H9 (cell line): Measurements from ENCODE around the gene LDLRAP1. TPM values are rescaled to one million over a fixed set of nuclear protein-coding genes. Genes with fewer than 3 reads are reported as not detected.
A peak's percentile ranks its signal among the peaks of the same experiment; 100 is the strongest.

Source experiments
- DNase-seq: peaks from one replicate; pipeline ENCODE4 v3.0.0-alpha.2; 2017
- H2AFZ ChIP-seq: one replicate; pipeline ENCODE4 v1.6.1; 2013; ENCODE audit warnings: mild to moderate bottlenecking, low read length, control low read depth, moderate library complexity
- H2AK5ac ChIP-seq: 2 replicates; pipeline ENCODE4 v1.6.1; 2013; ENCODE audit warnings: low read length, control low read depth, mixed read lengths; ENCODE audit not compliant: insufficient read length
- H2BK120ac ChIP-seq: one replicate; pipeline ENCODE4 v1.6.1; 2013; ENCODE audit warnings: low read depth, mild to moderate bottlenecking, low read length, control low read depth, inconsistent platforms; ENCODE audit not compliant: poor library complexity, severe bottlenecking
- H2BK12ac ChIP-seq: 2 replicates; pipeline ENCODE4 v1.6.1; 2013; ENCODE audit warnings: low read length, control low read depth, mixed read lengths, low read depth; ENCODE audit not compliant: insufficient read length
- H2BK15ac ChIP-seq: 2 replicates; pipeline ENCODE4 v1.6.1; 2013; ENCODE audit warnings: low read depth, low read length, control low read depth
- H2BK20ac ChIP-seq: one replicate; pipeline ENCODE4 v1.6.1; 2013; ENCODE audit warnings: low read depth, mild to moderate bottlenecking, low read length, control low read depth, inconsistent platforms; ENCODE audit not compliant: poor library complexity, severe bottlenecking
- H2BK5ac ChIP-seq: 2 replicates; pipeline ENCODE4 v1.6.1; 2013; ENCODE audit warnings: low read length, control low read depth, mixed read lengths; ENCODE audit not compliant: insufficient read length
- H3K14ac ChIP-seq: 2 replicates; pipeline ENCODE4 v1.6.1; 2013; ENCODE audit warnings: low read length, control low read depth; ENCODE audit not compliant: insufficient read depth
- H3K18ac ChIP-seq: 2 replicates; pipeline ENCODE4 v1.6.1; 2013; ENCODE audit warnings: low read depth, mild to moderate bottlenecking, mixed read lengths, low read length, control low read depth; ENCODE audit not compliant: insufficient read length
- H3K23ac ChIP-seq: 2 replicates; pipeline ENCODE4 v1.6.1; 2013; ENCODE audit warnings: low read length, control low read depth, mixed read lengths, low read depth; ENCODE audit not compliant: insufficient read length
- H3K23me2 ChIP-seq: 2 replicates; pipeline ENCODE4 v1.6.1; 2013; ENCODE audit warnings: low read depth, mild to moderate bottlenecking, mixed read lengths, low read length, control low read depth; ENCODE audit not compliant: insufficient read length, poor library complexity, severe bottlenecking
- H3K27ac ChIP-seq: 2 replicates; pipeline ENCODE4 v1.5.1; 2013; ENCODE audit warnings: low read length, control low read depth, mixed read lengths, low read depth; ENCODE audit not compliant: insufficient read length
- H3K27me3 ChIP-seq: 2 replicates; pipeline ENCODE4 v1.6.1; 2013; ENCODE audit warnings: low read length, control low read depth, inconsistent platforms; ENCODE audit not compliant: insufficient read depth
- H3K4ac ChIP-seq: 2 replicates; pipeline ENCODE4 v1.6.1; 2013; ENCODE audit warnings: low read depth, mild to moderate bottlenecking, control low read depth, inconsistent platforms, low read length, moderate library complexity
- H3K4me1 ChIP-seq: 2 replicates; pipeline ENCODE4 v1.6.1; 2013; ENCODE audit warnings: low read length, control low read depth, inconsistent platforms; ENCODE audit not compliant: insufficient read depth
- H3K4me2 ChIP-seq: 2 replicates; pipeline ENCODE4 v1.6.1; 2013; ENCODE audit warnings: low read length, control low read depth, mixed read lengths; ENCODE audit not compliant: insufficient read length, insufficient read depth
- H3K56ac ChIP-seq: 2 replicates; pipeline ENCODE4 v1.6.1; 2013; ENCODE audit warnings: low read depth, mild to moderate bottlenecking, mixed read lengths, low read length, control low read depth; ENCODE audit not compliant: insufficient read length
- H3K79me1 ChIP-seq: 2 replicates; pipeline ENCODE4 v1.6.1; 2013; ENCODE audit warnings: low read depth, mild to moderate bottlenecking, moderate library complexity, low read length, control low read depth, inconsistent platforms; ENCODE audit not compliant: insufficient read depth, poor library complexity, severe bottlenecking
- H3K79me2 ChIP-seq: 2 replicates; pipeline ENCODE4 v1.6.1; 2013; ENCODE audit warnings: low read length, control low read depth, inconsistent platforms; ENCODE audit not compliant: insufficient read depth
- H3K9ac ChIP-seq: 2 replicates; pipeline ENCODE4 v1.6.1; 2013; ENCODE audit warnings: low read length, control low read depth, mixed read lengths; ENCODE audit not compliant: insufficient read length; ENCODE audit errors: extremely low read depth
- H3K9me3 ChIP-seq: one replicate; pipeline ENCODE4 v1.6.1; 2013; ENCODE audit warnings: low read depth, low read length, inconsistent platforms; ENCODE audit not compliant: control insufficient read depth
- H3T11ph ChIP-seq: one replicate; pipeline ENCODE4 v1.6.1; 2013; ENCODE audit warnings: mild to moderate bottlenecking, low read length, control low read depth, inconsistent platforms
- H4K20me1 ChIP-seq: one replicate; pipeline ENCODE4 v1.6.1; 2013; ENCODE audit not compliant: control insufficient read depth, insufficient read length, insufficient read depth
- H4K5ac ChIP-seq: 2 replicates; pipeline ENCODE4 v1.6.1; 2013; ENCODE audit warnings: low read depth, mild to moderate bottlenecking, mixed read lengths, low read length, control low read depth; ENCODE audit not compliant: insufficient read length
- H4K8ac ChIP-seq: replicated peaks from 2 replicates; pipeline ENCODE4 v1.6.1; 2013; ENCODE audit warnings: low read length, control low read depth, mixed read lengths, low read depth; ENCODE audit not compliant: insufficient read length
- H4K91ac ChIP-seq: 2 replicates; pipeline ENCODE4 v1.6.1; 2013; ENCODE audit warnings: low read depth, mild to moderate bottlenecking, moderate library complexity, mixed read lengths, low read length, control low read depth; ENCODE audit not compliant: insufficient read length
- H3K27ac Mint-ChIP-seq, 3 experiments: 2 replicates in 2 of 3; 3 replicates in 1 of 3; pipeline ENCODE4 v1.8.0; 2020 to 2021; ENCODE audit warnings: mixed read lengths in 3 of 3, mild to moderate bottlenecking in 1 of 3, moderate library complexity in 1 of 3
- H3K27me3 Mint-ChIP-seq: 2 replicates; pipeline ENCODE4 v1.8.0; 2021; ENCODE audit warnings: low read depth, mild to moderate bottlenecking, moderate library complexity, mixed read lengths
- H3K36me3 Mint-ChIP-seq, 3 experiments: 2 replicates in 2 of 3; 3 replicates in 1 of 3; pipeline ENCODE4 v1.8.0; 2020 to 2021; ENCODE audit warnings: low read depth in 3 of 3, mixed read lengths in 3 of 3; ENCODE audit not compliant: insufficient read depth in 1 of 3
- H3K4me1 Mint-ChIP-seq, 2 experiments: 2 replicates each; pipeline ENCODE4 v1.8.0; 2020; ENCODE audit warnings: mixed read lengths in 2 of 2
- H3K4me3 Mint-ChIP-seq, 2 experiments: 2 replicates in 1 of 2; 3 replicates in 1 of 2; pipeline ENCODE4 v1.8.0; 2020 to 2021; ENCODE audit warnings: mild to moderate bottlenecking in 2 of 2, mixed read lengths in 2 of 2, moderate library complexity in 1 of 2
- H3K9me3 Mint-ChIP-seq, 2 experiments: 2 replicates in 1 of 2; 3 replicates in 1 of 2; pipeline ENCODE4 v1.8.0; 2020; ENCODE audit warnings: mild to moderate bottlenecking in 2 of 2, mixed read lengths in 2 of 2, moderate library complexity in 1 of 2
- WGBS: extraction: QIAGEN DNeasy Blood & Tissue Kit; methylation state at CpG from one replicate; pipeline ENCODE4 v1.1.7; 2013; ENCODE audit warnings: missing lambda C conversion rate, low lambda C conversion rate, mixed read lengths; ENCODE audit not compliant: insufficient read length; ENCODE audit errors: extremely low coverage; 5-methylcytosine and 5-hydroxymethylcytosine counted together
- total RNA-seq: library from RNA; stranded (reverse); gene quantifications from 2 replicates; pipeline ENCODE4 v1.2.1, GENCODE V29; 2021
- TF ChIP-seq, protein P1 (sequence below): fragments of 200-600 bp; sonication (generic); conservative IDR thresholded peaks from 3 replicates; pipeline ENCODE4 v1.8.0; 2021; ENCODE audit warnings: antibody characterized with exemption, mild to moderate bottlenecking

Gene LDLRAP1
- total RNA-seq, 1 experiment from 2014 or later = 15.7 TPM

DNA sequence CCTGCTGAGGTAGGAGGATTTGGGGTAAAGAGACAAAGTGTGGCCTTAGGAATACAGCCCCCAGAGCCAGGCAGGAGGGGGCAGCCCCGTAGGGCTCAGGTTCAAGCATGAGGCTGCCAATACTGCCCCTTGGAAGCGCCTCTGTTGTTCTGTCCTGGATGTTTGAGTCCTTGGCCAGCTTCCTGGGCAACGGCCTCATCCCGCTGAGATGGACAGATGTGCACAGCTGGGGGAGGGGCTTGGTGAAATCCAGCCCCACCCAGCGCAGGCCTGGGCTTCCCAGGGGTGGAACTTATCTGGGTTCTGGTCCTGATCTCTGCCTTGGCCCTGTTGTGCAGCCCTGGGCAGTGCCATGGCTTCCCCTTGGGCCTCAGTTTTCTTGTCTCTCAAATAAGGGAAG is 38.4 kb downstream of the LDLRAP1 start:
- Histone ChIP-seq H3K23me2 (no peaks in the 10 kb centered on the region), H4K5ac (no peak overlapping the region), H2AFZ (no peak overlapping the region), H4K20me1 (peaks cover 3% of the 10 kb centered on the region), H3K79me2 (no peaks in the 10 kb centered on the region), H3K9ac (no peak overlapping the region), H3K4ac (no peak overlapping the region), H3K9me3 (no peaks in the 10 kb centered on the region), H3K79me1 (no peaks in the 10 kb centered on the region), H2BK20ac (no peak overlapping the region), H3K27me3 (no peaks in the 10 kb centered on the region), H3K4me1 (peaks cover 5% of the 10 kb centered on the region; the same call in 1 of the 2 replicates), H3K23ac (no peak overlapping the region), H3T11ph (no peak overlapping the region), H3K27ac (no peak overlapping the region), H2BK5ac (no peak overlapping the region), H2BK15ac (no peak overlapping the region), H3K18ac (no peak overlapping the region), H4K91ac (no peak overlapping the region), H3K14ac (peak overlapping the region; percentile 18; the same call in 1 of the 2 replicates), H2BK12ac (no peak overlapping the region), H3K4me2 (no peak overlapping the region), H4K8ac (no peak overlapping the region), H2BK120ac (no peak overlapping the region), H3K56ac (no peak overlapping the region), H2AK5ac (no peak overlapping the region)
- no CpG with 5 or more reads among the region's 5 CpGs for WGBS
- Mint-ChIP-seq H3K4me3 (no peak overlapping the region), H3K4me1 (peaks cover 23 to 37% of the 10 kb centered on the region in 2 experiments), H3K36me3 (no peaks in the 10 kb centered on the region; a peak in 1 of 7 replicates), H3K27ac (no peak overlapping the region), H3K27me3 (peaks cover 5% of the 10 kb centered on the region), H3K9me3 (peaks cover 3% of the 10 kb centered on the region in 2 experiments; a peak in 2 of 5 replicates)
- DNase-seq = no peak
- TF ChIP-seq, protein P1, sequence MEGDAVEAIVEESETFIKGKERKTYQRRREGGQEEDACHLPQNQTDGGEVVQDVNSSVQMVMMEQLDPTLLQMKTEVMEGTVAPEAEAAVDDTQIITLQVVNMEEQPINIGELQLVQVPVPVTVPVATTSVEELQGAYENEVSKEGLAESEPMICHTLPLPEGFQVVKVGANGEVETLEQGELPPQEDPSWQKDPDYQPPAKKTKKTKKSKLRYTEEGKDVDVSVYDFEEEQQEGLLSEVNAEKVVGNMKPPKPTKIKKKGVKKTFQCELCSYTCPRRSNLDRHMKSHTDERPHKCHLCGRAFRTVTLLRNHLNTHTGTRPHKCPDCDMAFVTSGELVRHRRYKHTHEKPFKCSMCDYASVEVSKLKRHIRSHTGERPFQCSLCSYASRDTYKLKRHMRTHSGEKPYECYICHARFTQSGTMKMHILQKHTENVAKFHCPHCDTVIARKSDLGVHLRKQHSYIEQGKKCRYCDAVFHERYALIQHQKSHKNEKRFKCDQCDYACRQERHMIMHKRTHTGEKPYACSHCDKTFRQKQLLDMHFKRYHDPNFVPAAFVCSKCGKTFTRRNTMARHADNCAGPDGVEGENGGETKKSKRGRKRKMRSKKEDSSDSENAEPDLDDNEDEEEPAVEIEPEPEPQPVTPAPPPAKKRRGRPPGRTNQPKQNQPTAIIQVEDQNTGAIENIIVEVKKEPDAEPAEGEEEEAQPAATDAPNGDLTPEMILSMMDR = no peak
